GM18907 (cell line): Measurements from ENCODE around the gene THAP7.

Experiments used
- ATAC-seq: cut with Tn5 transposase; IDR thresholded peaks from one replicate; pipeline ENCODE4 v1.9.1; 2021; ENCODE audit warnings: mild to moderate bottlenecking, moderate library complexity; ENCODE audit not compliant: unreplicated experiment

The THAP7 gene

DNA sequence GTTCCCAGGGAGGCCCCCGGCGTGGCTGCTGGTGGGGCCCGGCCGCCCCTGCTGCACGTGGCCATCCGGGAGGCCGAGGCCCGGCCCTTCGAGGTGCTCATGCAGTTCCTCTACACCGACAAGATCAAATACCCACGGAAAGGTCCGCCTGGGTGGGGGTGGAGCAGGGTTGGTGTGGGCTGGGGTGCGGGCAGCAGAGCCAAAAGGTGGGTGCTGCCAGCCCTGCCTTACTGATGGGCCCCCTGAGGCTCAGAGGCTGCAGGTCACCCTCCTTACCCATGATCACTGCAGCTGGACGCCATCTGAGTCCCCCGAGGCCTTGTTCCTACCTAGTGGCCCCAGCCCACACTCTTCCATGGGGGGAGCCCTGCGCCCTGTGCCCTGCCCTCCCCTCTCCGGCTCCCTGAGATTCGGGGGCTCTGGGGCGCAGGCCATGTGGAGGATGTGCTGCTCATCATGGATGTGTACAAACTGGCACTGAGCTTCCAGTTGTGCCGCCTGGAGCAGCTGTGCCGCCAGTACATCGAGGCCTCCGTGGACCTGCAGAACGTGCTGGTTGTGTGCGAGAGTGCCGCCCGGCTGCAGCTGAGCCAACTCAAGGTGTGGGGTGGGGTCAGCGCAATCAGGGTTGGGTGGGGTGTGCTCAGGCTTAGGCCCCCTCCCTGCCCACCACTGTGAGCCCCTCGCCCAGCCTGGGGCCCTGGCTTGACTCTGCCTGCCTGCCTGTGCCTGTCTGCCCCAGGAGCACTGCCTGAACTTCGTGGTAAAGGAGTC, 7.6 kb downstream of the THAP7 start:
- ATAC-seq = no peak

DNA sequence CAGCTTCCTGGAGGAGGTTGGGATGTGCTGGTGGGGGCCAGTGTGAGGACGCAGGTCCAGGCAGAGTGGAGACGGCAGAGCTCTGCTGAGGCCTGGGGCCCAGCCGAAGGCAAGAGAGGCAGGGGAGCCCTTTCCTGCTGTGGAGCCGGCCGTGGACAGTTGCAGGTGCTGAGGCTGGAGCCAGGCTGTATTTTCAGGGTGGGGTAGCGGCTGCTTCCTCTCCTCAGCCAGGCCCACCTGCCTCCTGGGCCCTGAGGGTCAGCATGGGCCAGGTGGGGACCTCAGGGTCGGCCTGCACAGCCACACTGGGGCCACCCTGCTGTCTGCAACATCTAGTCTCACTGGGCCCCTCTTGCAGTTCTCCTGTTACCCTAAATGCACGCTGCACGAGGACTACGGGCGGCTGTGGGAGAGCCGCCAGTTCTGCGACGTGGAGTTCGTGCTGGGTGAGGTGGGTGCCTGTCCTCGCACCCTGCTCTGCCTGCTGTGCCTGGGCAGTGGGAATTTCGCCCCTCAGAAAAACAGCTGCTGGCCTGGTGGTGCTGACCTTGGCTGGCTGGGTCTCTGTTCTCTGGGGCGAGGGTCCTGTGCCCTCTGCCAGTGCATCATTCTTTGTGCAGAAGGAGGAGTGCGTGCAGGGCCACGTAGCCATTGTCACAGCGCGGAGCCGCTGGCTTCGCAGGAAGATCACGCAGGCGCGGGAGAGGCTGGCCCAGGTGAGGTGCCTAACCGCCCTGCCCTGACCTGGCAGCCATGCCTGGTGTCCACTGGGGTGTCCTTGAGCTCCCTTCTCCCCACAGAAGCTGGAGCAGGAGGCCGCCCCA, 8.4 kb downstream of the THAP7 start:
- ATAC-seq = no peak

DNA sequence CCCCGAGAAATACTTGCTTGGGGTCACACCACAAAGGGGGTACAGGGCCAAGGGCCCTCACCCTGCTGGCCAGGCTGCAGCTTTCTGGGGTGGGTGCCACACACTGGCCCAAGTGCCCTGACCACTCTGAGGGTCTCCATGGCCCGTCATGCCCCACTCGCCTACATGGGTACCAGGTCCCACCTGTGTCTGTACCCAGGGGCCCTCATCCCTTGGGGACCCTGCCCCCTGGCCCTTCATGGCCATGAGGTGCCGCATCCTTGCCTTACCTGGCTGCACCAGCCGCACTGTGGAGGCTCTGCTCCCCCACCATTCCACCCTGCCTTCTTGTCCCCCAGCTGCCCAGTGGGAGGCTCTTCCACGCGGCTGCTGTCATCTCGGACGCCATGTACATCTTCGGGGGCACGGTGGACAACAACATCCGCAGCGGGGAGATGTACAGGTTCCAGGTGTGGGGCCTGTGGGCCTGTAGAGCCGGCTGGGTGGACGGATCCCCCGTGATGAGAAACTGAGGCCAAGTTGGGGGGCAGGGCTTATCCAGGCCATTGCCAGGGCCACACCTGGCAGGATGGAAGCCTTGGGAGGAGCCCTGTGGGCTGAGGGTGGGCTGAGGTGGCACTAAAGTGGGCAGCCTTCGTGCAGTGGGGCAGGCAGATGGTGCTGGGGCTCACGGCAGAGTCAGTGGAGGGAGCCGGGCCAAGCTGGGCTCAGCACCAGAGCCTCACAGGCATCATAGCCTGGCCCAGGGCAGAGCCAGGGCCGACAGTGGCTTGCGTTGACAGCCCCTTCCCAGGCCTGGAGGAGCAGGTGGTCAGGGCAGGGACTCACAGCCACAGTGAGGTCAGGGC, 9.2 kb downstream of the THAP7 start:
- ATAC-seq = no peak

DNA sequence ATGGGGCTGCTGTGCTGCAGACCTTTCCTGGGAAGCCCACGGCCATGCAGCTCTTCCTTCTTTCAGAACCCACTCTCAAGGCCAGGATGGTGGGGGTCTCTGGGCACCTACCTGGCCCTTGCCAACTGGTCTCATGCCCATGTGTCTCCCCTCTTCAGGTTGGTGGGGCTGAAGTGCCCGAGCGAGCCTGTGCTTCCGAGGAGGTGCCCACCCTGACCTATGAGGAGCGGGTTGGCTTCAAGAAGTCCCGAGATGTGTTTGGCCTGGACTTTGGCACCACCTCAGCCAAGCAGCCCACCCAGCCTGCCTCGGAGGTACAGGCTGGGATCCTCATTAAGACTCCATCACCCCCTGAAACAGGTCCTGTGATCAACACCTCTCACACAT, 9.9 kb downstream of the THAP7 start:
- no peak for ATAC-seq

DNA sequence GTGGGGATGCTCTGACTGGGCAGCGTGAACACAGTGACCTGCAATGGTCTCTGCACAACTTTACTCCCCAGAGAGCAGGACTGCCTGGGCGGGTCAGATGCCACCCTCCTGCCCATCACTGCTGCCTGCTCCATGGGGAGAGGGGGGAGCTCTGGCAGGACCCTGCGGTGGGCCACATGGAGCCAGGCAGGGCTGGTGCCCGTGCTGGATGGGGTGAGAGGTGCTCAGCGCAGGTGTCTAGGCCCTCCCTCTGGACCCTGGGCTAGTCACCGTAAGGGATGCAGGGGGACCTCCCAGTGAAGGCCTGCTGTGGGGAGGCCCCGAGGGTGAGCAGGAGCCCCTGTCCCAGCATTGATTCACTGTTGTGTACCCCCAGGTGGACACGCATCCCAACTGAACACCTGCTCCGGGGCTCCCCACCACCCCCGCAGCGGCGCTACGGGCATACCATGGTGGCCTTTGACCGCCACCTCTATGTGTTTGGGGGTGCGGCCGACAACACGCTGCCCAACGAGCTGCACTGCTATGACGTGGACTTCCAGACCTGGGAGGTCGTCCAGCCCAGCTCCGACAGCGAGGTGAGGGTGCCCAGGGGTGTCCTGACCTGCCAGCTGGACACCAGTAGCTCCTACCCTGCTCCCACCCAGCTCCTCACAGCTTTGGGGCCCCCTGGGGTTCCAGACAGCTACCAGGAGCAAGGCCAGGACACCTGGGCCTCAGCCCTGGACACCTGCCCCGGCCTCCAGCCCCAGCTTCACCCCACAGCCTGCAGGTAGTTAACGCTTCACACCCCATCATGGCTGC, 10.5 kb downstream of the THAP7 start:
- no peak for ATAC-seq

DNA sequence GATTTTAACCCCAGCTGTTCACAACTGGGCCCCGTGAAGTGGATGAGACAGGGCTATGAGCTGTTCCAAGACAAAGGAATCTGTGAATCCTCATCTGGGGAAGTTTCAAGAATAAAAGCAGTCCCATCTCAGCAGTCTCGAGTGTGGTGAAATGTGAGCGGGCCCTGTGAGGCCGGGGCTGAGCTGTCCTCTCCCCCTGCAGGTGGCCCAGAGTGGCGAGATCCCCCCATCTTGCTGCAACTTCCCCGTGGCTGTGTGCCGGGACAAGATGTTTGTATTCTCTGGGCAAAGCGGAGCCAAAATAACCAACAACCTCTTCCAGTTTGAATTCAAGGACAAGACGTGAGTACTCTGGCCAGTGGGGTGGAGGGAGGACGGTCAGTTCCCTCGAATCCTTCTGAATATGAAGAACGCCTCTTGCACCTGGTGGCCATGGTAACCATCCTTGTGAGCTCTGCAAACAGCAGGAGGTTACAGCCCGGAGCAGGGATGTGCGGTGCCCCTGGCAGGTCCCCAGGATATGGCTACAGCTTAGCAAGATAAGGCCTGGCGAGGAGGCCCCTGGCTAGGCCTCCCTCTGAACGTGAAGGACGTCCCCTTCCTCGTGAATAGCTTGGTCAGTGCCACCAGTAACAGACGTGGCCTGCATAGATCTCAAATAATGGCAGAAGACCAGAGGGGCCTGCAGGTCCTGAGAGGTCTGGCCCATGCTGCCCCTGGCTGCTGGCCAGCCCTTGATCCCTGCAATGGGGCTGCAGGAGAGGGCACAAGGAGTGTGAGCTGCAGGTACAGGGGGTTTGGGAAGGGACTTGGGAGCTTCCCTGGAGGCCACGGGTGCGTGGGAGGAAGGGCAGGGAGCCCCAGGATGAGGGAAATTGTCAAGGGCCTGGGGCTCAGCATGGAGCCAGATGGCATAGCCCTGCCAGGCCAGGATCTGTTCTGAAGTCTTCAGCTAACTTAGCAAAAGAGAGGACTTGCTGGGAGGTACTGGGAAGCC, 11.4 kb downstream of the THAP7 start:
- ATAC-seq = no peak

DNA sequence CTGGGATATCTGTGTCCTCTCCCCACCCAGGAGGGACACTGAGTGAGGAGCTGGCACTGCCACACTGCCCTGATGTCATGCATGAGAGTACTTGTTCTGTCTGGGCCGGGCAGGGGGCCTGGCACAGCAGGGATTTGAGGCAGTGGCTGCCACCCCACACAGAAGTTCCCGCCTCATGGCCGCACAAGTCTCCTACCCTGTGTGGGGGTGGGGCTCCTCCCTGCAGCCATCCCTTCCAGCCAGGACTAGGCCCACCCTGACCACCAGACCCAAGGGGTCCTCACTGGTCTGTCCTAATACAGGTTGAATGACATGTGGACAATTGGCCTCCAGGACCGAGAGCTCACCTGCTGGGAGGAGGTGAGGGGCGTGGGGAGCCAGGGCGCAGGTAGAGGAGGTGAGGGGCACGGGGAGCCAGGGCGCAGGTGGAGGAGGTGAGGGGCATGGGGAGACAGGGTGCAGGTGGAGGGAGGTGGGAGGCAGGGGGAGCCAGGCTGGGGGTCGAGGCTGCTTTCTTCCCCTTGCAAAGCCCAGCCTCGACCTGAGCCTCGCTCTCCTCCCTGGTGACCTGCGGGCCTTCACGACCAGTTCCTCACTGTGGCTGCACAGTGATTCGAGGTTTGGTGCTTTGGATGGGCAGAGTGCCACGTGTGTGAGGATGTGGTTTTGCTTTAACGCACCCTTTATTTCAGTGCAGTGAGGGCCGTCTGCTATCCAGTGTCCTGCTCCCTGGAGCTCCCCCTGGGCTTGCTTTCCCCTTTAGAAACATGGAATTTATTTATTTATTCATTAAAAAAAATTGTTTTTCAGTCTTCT, 12.4 kb downstream of the THAP7 start:
- no peak for ATAC-seq

DNA sequence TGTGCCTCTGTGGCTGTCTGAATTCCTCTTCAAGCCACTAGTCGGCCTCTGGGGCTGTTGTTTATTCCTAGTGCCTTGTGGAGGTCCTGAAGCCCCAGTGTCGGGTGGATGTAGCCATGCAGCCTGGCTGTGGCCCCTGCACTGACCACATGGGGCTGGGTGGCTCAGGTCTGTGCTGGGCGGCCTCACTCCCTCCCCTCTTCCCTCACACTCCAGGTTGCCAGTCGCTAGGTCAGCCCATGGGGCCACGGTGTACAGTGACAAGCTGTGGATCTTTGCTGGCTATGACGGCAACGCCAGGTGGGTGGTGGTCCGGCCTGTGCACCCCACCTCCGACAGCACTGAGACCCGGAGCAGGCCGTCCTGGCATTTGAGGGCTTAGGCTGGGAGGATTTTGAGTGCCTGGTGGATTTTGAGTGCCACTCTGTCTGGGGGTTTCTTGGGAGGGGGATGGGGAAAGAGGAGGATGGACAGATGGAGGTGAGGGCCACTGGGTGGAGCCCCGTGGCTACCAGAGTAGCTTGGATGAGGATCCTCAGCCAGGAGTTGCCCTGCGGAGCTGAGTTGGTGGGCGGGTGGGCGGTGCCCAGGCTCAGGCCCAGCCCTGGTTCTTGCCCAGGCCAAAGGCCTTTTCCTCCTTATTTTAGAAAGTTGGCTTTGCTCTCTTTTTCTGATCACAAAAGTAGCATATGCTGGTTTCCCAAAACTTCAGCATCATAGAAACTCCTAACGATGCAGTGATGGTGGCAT, 13.2 kb downstream of the THAP7 start:
- no peak for ATAC-seq

DNA sequence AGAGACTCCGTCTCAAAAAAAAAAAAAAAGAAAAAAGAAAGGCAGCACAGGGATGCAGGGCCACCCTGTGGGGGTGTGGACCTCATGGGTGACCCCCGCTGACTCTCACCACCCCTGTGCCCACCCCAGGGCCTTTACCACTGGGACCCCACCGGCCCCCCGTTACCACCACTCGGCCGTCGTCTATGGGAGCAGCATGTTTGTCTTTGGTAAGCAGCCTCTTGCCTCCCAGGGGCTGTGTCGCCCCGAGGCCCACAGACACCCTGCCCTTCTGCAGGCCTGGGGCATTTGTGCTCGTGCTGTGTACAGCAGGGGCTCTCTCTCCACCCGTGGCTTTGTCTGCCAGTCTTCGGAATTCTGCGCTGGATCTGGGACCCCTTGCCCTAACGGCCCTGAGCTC, 14.5 kb downstream of the THAP7 start:
- no peak for ATAC-seq

DNA sequence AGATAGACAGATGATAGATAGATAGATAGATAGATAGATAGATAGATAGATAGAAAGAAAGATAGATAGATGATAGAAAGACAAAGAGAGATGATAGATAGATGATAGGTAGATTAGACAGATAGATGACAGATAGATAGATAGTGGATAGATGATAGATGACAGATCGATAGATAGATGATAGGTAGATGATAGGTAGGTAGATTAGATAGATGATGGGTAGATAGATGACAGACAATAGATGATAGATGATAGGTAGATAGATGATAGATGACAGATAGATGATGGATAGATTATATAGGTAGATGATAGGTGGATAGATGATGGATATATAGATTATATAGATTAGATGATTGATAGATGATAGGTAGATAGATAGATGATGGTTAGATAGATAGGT, 15.6 kb downstream of the THAP7 start:
- no peak for ATAC-seq

DNA sequence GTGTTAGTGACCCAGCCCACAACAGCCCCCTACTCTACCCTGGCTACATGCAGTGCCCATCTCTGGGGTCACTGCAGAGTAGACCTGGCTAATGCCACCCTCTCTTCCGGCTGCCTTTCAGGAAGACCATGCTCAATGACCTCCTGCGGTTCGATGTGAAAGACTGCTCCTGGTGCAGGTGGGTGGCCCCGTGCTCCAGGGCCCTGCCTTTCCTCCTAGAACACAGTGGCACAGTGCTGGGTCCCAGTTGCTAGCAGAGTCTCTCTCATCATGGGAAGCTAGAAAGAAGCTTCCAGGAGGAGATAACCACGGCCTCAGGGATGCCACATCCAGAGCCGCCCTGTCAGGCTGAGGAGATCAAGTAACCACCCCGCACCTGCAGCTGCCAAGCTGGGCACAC, 16.2 kb downstream of the THAP7 start:
- no peak for ATAC-seq

DNA sequence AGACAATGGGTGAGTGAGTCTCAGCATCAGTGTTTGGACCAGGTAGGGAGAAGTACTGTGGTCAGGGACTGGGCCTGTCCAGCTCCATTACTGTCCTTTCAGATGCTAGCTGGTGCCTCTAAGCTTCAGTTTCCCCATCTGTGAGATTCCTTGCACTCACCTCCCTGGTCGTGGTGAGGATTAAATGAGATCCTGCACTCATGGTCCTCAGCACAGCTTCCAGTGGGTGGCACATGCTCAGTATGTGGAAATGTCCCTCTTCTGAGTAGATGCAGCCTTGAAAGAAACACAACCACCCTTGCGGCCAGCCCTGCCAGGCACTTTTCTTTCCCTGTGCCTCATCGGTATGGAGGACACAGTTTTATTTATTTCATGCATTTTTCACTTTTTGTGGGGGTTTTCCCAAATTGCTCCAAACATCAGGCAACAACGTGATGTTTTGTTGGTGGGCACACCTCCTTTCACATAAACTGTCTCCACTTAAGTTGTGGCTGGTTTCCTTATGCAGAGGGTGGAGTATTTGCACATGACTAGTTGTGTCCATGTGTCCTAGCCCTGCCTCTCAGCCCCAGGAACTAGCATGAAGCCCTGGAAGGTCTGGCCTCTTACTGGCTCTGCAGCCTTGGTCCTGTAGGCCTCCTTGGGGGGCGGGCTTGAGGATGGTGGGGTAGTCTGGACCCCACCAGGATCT, 18.7 kb downstream of the THAP7 start:
- no peak for ATAC-seq

DNA sequence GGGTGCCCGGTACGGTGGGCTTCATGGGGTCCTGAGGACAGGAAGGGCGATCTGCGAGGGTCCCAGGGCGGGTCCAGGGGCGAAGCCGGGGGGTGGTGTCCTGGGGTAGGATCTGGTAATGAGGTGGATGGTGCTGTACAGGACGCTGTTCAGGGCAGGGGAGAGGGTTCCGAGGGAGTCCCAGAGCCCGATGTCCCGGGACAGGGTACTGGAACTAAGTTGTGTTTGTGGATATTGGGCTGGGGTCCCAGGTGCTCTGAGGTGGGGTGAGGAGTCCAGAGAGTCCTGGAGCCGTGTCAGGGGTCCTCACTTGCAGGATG, 19.4 kb downstream of the THAP7 start:
- ATAC-seq = peak; percentile 15

DNA sequence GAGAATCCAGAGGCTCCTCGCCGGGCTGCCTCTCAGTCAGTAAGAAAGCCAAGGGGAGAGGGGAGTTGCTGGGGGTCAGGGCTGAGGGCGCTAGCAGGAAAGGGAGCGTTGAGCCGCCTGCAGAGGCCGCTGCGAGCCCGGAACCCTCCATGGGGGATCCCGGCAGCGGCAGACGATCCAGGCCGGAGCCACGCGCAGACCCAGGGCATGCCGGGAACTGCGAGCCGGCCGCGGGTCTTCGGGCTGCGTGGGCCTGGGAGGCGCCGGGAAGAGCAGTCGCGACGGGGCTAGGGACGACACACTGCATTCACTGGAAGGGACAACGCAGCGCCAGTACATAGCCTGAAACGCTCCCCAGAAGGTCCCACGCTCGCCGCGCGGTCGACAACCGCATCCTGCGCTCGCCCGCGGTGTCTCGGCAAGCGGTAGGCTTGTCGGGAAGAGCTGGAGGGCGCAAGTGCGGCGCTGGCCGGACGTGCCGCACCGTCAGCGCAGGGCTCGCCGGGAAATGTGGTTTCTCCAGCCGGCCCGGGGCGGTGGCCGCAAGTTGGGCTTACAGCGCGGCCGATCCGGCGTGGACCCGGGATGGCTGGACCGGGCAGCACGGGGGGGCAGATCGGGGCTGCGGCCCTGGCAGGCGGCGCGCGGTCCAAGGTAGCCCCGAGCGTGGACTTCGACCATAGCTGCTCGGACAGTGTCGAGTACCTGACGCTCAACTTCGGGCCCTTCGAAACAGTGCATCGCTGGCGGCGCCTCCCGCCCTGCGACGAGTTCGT, 19.9 kb downstream of the THAP7 start, which contains the start of gene LZTR1:
Gene LZTR1, plus strand, starts transcription at position 511 of the 776 bp plus-strand sequence. Its CDS starts 75 bp downstream, at position 586.
- peak; percentile 85 for ATAC-seq

DNA sequence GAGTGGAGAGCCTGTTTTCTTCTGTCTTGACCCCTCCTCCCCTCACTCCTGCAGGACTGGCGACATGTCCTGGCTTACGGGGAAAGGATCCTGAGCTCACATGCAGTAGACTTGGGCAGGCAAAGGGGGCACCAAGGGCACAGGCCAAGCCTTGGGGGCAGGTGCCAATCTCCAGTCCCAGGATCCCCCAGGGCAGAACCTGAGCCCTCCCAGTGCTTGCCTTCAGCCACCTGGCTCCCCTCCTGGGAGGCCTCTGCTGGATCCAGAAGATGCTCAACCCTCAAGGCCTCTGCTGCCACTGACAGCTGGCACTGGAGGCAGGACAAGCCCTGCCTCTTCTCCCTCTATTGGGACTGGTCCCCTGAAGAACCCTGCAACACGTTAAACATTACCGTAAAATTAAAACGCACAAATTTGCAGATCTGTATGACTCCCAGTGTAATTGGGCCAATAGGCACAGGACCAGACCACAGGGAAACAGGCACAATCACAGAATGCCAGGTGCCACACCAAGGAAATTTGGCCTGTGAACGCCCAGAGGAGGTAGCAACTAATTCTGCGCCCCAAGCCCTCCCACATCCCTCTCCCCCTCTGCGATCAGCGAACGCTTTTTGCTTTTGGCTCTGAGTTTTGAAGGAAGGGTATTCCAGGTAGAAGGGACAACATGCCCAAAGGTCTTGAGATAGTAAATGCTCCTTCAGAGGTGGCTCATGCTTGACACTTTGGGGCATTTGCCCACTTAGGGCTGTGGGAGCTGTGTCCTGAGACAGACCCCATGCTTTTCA, 20.8 kb downstream of the THAP7 start:
- ATAC-seq = no peak

DNA sequence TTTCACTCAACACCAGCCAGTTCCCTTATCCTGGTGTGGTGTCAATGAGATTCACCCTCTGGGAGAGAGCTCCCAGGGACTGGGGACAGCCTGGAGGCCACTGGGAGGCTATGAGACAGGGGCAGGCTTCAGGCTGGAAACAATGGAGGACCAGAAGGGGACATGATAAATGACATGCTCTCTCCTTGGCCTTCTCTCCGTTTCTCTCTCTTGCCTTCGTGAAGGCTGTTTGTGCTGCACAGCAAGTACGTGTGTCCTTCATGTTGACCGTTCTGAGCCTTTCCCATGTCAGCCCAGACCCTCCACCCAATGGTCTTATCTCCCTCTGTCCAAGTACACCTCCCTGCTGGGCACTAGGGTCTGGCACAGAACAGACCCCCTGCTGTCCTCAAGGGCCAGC, 21.4 kb downstream of the THAP7 start:
- no peak for ATAC-seq
